Measurements from ENCODE around the gene STOX2.
"Not testable (repeated sequence)": the region's sequence is repeated elsewhere in the genome, so short reads cannot be mapped to it uniquely, and the experiment has no call there.

STOX2 gene

DNA sequence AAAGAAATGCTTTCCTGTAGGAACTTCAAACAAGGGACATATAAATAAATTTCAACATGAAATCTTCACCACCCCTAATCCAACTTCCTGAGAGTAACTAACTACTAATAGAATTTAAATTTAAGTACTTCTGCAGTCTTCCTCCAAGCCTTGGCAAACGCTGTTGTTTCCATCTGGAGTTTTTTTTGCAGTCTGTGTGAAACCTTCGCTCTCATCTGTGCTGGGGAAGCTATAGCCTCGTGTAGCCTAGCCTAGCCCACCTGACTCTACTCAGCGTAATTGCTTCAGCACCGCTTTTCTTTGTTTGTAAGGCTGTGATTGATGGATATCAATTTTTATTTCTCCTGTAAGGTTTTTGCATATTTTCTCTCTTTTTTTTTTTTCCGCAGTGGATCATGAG is 30.9 kb downstream of the STOX2 start:
- no peak for DNase-seq

DNA sequence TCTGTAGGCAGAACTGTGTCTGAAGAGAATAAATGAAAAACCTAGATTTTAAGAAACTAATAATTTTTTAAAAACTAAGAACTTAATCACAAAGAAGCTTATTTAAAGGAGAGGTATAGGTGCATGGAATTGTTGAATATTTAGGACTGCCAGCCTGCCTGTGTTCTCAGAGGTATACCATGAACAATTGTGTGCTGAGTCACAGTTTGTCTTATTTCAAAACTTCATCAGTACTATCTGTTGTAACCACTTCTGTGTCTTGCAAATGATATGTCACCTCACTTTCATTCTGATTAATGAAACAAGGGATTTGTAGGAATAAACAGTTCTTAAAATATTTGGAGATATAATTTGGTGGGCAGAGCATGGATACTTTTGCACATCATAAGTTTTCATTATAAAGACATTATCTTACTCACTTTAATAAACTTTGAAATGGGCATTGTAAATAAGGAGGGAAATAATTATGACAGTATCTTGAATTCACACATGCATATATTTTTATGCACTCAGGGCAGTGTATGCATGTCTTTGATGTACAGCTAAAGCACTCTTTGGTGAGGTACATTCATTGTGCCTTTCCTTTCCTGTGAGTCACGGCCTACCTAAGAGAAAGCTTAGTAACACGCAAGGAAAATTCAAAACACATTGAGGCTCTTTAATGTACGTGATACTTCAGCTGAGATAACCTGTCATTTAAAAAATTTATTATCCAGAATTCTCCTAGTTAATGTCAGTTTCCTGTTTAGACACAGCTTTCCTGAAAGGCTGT is 31.7 kb downstream of the STOX2 start:
- DNase-seq = no peak

DNA sequence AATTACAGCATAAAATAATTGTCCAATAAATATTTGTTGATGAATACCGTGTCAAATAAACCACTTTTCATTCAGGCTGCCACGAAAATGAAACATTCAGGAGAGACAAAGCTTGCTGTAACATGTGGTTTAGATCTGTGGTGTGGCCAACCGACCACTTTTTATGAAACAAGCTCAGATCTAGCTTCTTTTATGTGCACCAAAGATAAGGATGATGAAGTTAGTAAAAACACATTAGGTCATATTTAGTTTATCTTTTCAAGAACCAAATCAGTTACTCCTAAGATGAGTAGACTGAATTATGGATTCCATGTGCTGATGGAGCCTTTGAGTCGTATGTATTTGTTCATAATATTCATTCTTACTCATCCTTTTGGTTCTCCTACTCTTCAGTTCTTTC is 35.8 kb downstream of the STOX2 start:
- no peak for DNase-seq

GRCh38 chr4:183941964-183942363 is 36.9 kb downstream of the STOX2 start:
- no peak for DNase-seq

GRCh38 chr4:183945741-183946140 is 40.6 kb downstream of the STOX2 start:
- DNase-seq = no peak

- DNase-seq = no peak
These were observed 45.4 kb downstream of the STOX2 start for GRCh38 chr4:183950536-183950935.

- not testable (repeated sequence) for DNase-seq
These were observed 47.5 kb downstream of the STOX2 start for GRCh38 chr4:183952652-183953051.

DNA sequence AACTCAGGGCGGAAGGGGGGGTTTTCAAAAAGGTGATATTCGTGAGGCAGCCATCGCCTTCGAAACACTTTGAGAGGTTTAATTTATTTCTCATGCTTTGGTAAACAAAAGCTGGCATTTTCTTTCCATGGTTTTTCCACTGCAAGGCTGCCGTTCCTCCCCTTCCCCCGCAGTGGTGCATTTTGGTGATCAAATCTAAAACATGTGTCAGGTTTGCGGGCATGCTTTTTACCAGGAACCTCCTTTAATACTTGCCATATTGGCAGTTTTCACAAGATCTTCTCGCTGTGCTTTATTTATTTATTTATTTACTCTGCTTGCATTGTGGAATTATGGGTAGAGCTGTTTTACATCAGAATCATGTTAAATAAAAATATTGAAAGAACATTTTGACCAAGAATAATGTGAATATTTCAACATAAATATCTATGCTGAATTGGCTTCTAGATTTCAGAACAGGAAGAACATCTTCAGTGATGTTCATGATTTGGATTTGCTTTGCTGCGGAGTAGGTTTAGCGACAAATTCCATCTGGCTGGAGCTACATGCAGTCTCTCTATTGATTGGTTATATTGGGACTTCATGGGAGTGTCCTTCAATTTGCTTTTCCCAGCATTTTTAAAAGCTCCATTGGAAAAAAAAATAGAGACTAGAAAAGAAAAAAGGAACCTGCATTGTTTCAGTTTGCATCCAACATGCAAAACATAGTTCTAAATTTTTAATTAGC is 54.4 kb downstream of the STOX2 start:
- DNase-seq = no peak

GRCh38 chr4:183960046-183960420 is 54.9 kb downstream of the STOX2 start:
- no peak for DNase-seq

GRCh38 chr4:183960962-183961541 is 55.9 kb downstream of the STOX2 start:
- DNase-seq = no peak

- DNase-seq = no peak
These were observed 56.7 kb downstream of the STOX2 start for GRCh38 chr4:183961795-183962194.

DNA sequence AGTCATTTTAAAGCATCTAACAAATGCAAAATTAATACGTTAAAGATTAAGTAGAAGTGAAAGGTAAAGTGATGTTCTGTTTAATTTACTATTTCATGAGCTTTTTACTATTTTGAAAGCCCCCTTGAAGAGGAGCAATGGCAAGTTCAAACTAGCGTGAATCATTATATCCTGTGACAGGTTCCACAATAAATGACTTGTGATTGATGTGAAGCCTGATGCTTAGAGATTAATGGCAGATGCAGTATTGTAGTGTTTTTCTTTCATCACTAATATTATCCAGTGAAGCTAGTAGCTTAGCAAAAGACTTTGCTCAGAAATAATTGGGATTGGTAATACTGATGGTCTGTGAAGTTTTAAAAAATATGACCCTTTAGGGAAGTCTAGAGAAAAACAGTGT is 57.3 kb downstream of the STOX2 start:
- no peak for DNase-seq

DNA sequence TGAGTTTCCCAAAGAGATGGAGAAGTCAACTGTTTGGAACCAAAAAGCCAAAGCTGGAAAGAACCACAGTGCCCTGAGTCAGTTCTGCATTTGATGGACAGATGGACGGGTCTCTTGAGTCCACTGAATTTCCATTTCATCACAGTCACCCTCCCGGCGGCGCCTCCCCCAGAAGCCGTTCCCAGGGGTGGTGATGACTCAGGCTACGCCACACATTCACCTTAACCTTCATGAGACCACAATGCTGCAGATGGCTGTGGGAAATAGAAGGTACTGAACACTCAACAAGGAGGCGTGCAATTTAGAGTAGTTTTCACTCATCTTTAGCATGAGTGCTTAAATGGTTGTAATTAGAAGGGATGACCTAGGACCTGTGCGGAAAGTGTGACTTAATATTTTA is 61.3 kb downstream of the STOX2 start:
- DNase-seq = no peak

DNA sequence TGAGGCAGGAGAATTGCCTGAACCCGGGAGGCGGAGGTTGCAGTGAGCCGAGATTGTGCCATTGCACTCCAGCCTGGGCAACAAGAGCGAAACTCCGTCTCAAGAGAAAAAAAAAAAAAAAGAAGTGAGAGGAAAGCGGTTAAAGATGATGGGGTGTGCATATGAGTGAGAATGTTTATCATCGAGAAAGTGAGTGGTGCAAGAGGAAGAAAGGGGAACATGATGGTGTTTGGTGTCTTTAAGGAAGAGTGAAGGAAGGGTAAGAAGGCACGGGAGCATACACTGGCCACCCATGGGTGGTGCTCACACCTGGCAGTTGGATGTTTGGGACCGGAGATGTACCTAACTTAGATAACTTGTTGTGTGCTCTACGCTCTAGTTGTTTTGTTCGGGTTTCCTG is 62.2 kb downstream of the STOX2 start:
- no peak for DNase-seq

DNA sequence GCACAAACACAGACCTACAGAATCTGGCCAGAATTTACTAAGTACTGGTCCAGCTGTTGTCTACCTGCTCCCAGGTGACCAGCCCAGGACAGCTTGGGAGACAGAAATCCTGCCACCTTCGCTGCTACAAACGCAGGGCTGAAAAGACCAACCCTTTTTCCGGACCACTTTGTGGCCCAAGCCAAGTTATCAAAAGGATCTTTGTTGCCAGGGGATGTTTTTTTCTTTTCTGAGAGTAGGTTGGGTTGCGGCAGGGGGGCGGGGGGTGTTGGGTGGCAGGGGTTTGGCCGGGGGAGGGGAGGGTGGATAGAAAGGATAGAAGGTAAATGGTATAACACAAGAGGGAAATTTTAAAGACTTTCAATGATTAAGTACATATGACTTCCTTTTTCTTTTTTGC is 63.4 kb downstream of the STOX2 start:
- DNase-seq = no peak

DNA sequence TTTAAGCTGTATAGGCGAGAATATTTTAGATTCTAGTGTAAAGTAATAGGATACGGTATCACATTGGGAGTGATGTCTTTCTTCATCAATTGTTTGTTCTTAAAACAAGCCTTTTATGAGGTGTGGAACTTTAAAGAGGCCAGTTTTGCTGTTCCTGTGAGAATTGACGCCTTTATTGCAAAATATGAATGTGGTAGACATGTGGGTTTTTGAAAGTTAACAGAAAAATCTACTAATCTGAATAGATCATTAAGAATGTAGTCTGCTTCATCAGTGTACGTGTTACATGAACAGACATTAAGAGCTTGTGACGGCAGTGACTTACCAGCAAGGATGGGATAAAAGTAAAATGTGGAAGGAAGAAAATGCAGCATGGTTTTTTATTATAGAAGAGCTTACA is 63.8 kb downstream of the STOX2 start:
- DNase-seq = no peak

DNA sequence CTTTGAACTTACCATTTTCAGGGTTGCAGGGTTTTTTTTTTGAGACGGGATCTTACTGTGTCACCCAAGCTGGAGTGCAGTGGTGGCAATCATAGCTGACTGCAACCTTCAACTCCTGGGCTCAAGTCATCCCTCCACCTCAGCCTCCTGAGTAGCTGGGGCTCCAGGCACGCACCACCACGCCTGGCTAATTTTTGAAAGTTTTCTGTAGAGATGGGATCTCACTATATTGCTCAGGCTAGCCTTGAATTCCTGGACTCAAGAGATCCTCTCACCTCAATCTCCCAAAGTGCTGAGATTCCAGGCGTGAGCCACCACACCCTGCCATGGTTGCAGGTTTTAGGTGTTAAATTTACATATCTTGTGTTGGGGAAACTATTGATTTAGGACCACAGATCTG is 64.5 kb downstream of the STOX2 start:
- no peak for DNase-seq

DNA sequence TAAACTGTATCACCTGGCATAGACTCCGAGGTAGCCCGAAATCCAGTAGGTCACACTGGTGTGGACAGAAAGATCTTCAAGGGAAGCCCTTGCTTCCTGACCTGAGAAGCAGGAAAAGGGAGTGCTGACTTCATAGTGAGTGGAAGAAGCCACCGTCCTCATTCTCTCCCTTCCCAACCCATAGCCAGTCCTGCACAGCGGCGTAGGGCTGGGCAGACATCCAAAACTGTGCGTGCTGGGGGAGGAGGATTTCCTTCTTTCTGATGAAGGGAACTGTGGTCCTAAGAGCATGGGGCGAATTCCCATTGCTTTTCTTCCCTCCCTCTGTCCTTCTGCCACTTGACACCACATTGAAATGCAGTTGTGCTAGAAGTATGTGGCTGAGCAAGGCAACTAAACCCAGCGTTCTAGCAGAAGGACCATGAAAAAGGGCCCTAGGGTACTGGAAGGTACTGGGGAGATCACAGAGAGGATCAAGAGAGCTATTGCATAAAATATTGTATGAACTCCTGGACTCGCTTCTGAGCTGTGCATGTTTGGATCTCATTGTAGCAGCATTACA is 66.9 kb downstream of the STOX2 start:
- no peak for DNase-seq

DNA sequence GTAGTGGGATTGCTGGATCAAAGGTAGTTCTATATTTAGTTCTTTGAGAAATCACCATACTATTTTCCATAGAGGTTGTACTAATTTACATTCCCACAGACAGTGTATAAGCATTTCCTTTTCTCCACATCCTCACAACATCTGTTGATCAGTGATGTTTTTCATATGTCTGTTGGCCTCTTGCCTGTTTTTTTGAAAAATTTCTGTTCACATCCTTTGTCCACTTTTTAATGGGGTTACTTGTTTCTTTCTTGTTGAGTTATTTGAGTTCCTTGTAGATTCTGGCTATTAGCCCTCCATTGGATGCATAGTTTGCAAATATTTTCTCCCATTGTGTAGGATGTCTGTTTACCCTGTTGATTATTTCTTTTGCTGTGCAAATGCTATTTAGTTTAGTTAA is 72.6 kb downstream of the STOX2 start:
- no peak for DNase-seq

DNA sequence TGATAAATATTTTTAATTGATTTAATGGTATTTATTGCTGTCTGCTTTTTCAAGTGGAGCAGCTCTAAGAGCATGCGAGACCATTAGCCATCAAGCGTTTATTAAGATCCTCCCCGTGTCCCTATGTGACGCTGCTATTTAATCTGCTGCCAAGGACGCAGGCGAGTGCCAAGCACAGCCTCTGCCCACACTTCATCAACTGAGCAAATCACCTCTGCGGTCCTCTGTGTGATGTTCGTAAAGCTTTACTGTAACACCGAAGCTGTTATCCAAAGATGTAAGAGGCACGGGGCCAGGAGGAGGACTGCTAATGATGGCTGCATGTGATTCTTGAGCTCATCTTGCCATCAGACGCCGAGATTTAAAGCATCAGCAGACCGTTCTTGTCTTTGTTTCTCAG is 79.5 kb downstream of the STOX2 start:
- no peak for DNase-seq

GRCh38 chr4:183985786-183986185 is 80.7 kb downstream of the STOX2 start:
- DNase-seq = no peak

GRCh38 chr4:183986291-183986970 is 81.3 kb downstream of the STOX2 start:
- no peak for DNase-seq
